Astrocyte (in vitro differentiated cells and primary cell): ENCODE measurements around the gene FGD4. TPM values are rescaled to one million over a fixed set of nuclear protein-coding genes. Genes with fewer than 3 reads are reported as not detected.

Experiments used
- DNase-seq: peaks from one replicate; pipeline ENCODE4 v3.0.0-alpha.2; 2010; ENCODE audit warnings: low read depth
- FAIRE-seq: peaks from 2 replicates; lab custom pipeline; 2011; peaks lifted over from hg19 to GRCh38; lab: Jason Lieb, UNC
- H2AFZ ChIP-seq: 2 replicates; pipeline ENCODE4 v1.6.0; 2012; ENCODE audit warnings: low read depth, low read length, inconsistent platforms
- H3K27ac ChIP-seq: 2 replicates; pipeline ENCODE4 v1.5.1; 2011; ENCODE audit warnings: low read depth, low read length, inconsistent platforms
- H3K27me3 ChIP-seq: 2 replicates; pipeline ENCODE4 v1.6.0; 2011; ENCODE audit warnings: low read length, inconsistent platforms; ENCODE audit not compliant: insufficient read depth
- H3K36me3 ChIP-seq: 2 replicates; pipeline ENCODE4 v1.5.1; 2011; ENCODE audit warnings: low read length, inconsistent platforms; ENCODE audit not compliant: insufficient read depth
- H3K4me1 ChIP-seq: 2 replicates; pipeline ENCODE4 v1.5.1; 2011; ENCODE audit warnings: low read length, inconsistent platforms; ENCODE audit not compliant: insufficient read depth
- H3K4me2 ChIP-seq: 2 replicates; pipeline ENCODE4 v1.6.0; 2012; ENCODE audit warnings: low read length, inconsistent platforms
- H3K4me3 ChIP-seq: 2 replicates; pipeline ENCODE4 v1.5.1; 2011; ENCODE audit warnings: low read depth, mild to moderate bottlenecking, low read length, inconsistent platforms; ENCODE audit not compliant: insufficient read depth
- H3K79me2 ChIP-seq: 2 replicates; pipeline ENCODE4 v1.6.0; 2012; ENCODE audit warnings: mild to moderate bottlenecking, low read length, inconsistent platforms; ENCODE audit not compliant: insufficient read depth
- H3K9ac ChIP-seq: 2 replicates; pipeline ENCODE4 v1.6.0; 2012; ENCODE audit warnings: mild to moderate bottlenecking, low read length, inconsistent platforms
- H3K9me3 ChIP-seq: 2 replicates; pipeline ENCODE4 v1.5.1; 2012; ENCODE audit warnings: low read depth, mild to moderate bottlenecking, low read length, inconsistent platforms; ENCODE audit not compliant: insufficient read depth
- H4K20me1 ChIP-seq: 2 replicates; pipeline ENCODE4 v1.6.0; 2012; ENCODE audit warnings: low read length, inconsistent platforms; ENCODE audit not compliant: insufficient read depth
- H3K27ac Mint-ChIP-seq: one replicate; pipeline ENCODE4 v1.8.0; 2021; ENCODE audit warnings: mild to moderate bottlenecking, mixed read lengths; ENCODE audit not compliant: unreplicated experiment
- H3K27me3 Mint-ChIP-seq: one replicate; pipeline ENCODE4 v1.8.0; 2021; ENCODE audit warnings: low read depth, mixed read lengths; ENCODE audit not compliant: unreplicated experiment
- H3K36me3 Mint-ChIP-seq: one replicate; pipeline ENCODE4 v1.8.0; 2021; ENCODE audit warnings: low read depth, mixed read lengths; ENCODE audit not compliant: unreplicated experiment
- H3K4me1 Mint-ChIP-seq: one replicate; pipeline ENCODE4 v1.8.0; 2021; ENCODE audit warnings: low read depth, mixed read lengths; ENCODE audit not compliant: unreplicated experiment
- H3K4me3 Mint-ChIP-seq: one replicate; pipeline ENCODE4 v1.8.0; 2021; ENCODE audit warnings: mild to moderate bottlenecking, moderate library complexity, mixed read lengths; ENCODE audit not compliant: unreplicated experiment
- H3K9me3 Mint-ChIP-seq: one replicate; pipeline ENCODE4 v1.8.0; 2021; ENCODE audit warnings: mild to moderate bottlenecking, mixed read lengths; ENCODE audit not compliant: unreplicated experiment
- EZH2 ChIP-seq: IDR thresholded peaks from 2 replicates; pipeline ENCODE4 v1.6.1; 2012; ENCODE audit warnings: mild to moderate bottlenecking, low read length, inconsistent platforms; ENCODE audit not compliant: insufficient read depth
- total RNA-seq: library from RNA; stranded (reverse); gene quantifications from 2 replicates; pipeline ENCODE4 v1.2.1, GENCODE V29; 2021
- TF ChIP-seq, protein P1 (sequence below): IDR thresholded peaks from 2 replicates; pipeline ENCODE4 v1.5.1; 2011; ENCODE audit warnings: low read depth, mild to moderate bottlenecking, inconsistent platforms, low read length, moderate library complexity; ENCODE audit not compliant: insufficient read depth

The FGD4 gene
- total RNA-seq, 1 donor from 2014 or later = 18.7 TPM

GRCh38 chr12:32379667-32380066, 19.7 kb upstream of the FGD4 start:
- H3K27ac ChIP-seq = no peak overlapping the region
- H2AFZ ChIP-seq = no peak overlapping the region
- no peaks in the 10 kb centered on the region for H3K36me3 ChIP-seq
- no peak for FAIRE-seq
- no peaks in the 10 kb centered on the region for H3K27me3 ChIP-seq
- no peak overlapping the region for H3K9ac ChIP-seq
- no peaks in the 10 kb centered on the region for H4K20me1 ChIP-seq
- Mint-ChIP-seq H3K9me3 (no peaks in the 10 kb centered on the region), H3K4me1 (peaks cover 2% of the 10 kb centered on the region), H3K36me3 (no peaks in the 10 kb centered on the region), H3K4me3 (no peak overlapping the region), H3K27ac (no peak overlapping the region), H3K27me3 (no peaks in the 10 kb centered on the region)
- DNase-seq = no peak
- H3K9me3 ChIP-seq = no peaks in the 10 kb centered on the region
- no peak for TF ChIP-seq EZH2
- TF ChIP-seq, protein P1, sequence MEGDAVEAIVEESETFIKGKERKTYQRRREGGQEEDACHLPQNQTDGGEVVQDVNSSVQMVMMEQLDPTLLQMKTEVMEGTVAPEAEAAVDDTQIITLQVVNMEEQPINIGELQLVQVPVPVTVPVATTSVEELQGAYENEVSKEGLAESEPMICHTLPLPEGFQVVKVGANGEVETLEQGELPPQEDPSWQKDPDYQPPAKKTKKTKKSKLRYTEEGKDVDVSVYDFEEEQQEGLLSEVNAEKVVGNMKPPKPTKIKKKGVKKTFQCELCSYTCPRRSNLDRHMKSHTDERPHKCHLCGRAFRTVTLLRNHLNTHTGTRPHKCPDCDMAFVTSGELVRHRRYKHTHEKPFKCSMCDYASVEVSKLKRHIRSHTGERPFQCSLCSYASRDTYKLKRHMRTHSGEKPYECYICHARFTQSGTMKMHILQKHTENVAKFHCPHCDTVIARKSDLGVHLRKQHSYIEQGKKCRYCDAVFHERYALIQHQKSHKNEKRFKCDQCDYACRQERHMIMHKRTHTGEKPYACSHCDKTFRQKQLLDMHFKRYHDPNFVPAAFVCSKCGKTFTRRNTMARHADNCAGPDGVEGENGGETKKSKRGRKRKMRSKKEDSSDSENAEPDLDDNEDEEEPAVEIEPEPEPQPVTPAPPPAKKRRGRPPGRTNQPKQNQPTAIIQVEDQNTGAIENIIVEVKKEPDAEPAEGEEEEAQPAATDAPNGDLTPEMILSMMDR = no peak
- no peak overlapping the region for H3K4me3 ChIP-seq
- no peaks in the 10 kb centered on the region for H3K4me1 ChIP-seq
- H3K79me2 ChIP-seq = no peaks in the 10 kb centered on the region
- H3K4me2 ChIP-seq = no peak overlapping the region

DNA sequence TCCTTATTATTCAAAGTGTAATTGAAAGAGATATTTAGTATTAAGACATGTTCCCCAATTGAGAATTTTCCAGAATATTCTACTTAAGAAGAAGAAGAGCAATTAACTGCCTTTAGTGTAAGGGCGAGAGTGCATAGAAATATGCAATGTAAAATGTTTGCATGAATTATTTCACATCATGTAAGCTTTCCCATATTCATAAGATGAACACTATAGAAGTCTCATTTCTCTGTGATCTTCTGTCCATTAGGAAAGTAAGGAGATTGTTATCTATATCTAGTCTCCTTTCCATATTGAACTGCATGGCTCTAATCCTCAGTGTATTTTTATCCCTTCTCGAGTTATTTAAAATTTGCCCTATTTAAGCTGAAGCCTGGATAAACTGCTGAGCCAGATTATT, 17.1 kb upstream of the FGD4 start:
- H3K36me3 ChIP-seq = no peaks in the 10 kb centered on the region
- H3K27ac ChIP-seq = no peak overlapping the region
- no peaks in the 10 kb centered on the region for H4K20me1 ChIP-seq
- H2AFZ ChIP-seq = no peak overlapping the region
- H3K4me3 ChIP-seq = no peak overlapping the region
- FAIRE-seq (no peak), DNase-seq (no peak)
- H3K9me3 Mint-ChIP-seq = no peaks in the 10 kb centered on the region
- no peaks in the 10 kb centered on the region for H3K36me3 Mint-ChIP-seq
- no peak for TF ChIP-seq EZH2
- TF ChIP-seq, protein P1 = no peak
- H3K27ac Mint-ChIP-seq = no peak overlapping the region
- H3K4me1 ChIP-seq = no peaks in the 10 kb centered on the region
- no peak overlapping the region for H3K4me3 Mint-ChIP-seq
- no peaks in the 10 kb centered on the region for H3K9me3 ChIP-seq
- no peaks in the 10 kb centered on the region for H3K79me2 ChIP-seq
- H3K9ac ChIP-seq = no peak overlapping the region
- H3K27me3 ChIP-seq = no peaks in the 10 kb centered on the region
- no peaks in the 10 kb centered on the region for H3K27me3 Mint-ChIP-seq
- no peak overlapping the region for H3K4me2 ChIP-seq
- H3K4me1 Mint-ChIP-seq = peaks cover 2% of the 10 kb centered on the region

- Histone ChIP-seq H3K4me2 (peak overlapping the region; percentile 74), H3K9ac (no peak overlapping the region), H3K4me1 (no peaks in the 10 kb centered on the region), H3K27ac (no peak overlapping the region), H3K79me2 (no peaks in the 10 kb centered on the region), H2AFZ (peak overlapping the region; percentile 67), H3K9me3 (no peaks in the 10 kb centered on the region), H3K4me3 (peak overlapping the region; percentile 33), H3K27me3 (no peaks in the 10 kb centered on the region), H4K20me1 (no peaks in the 10 kb centered on the region), H3K36me3 (no peaks in the 10 kb centered on the region)
- H3K4me3 Mint-ChIP-seq = no peak overlapping the region
- H3K4me1 Mint-ChIP-seq = no peaks in the 10 kb centered on the region
- no peak overlapping the region for H3K27ac Mint-ChIP-seq
- TF ChIP-seq, protein P1 = no peak
- no peak for TF ChIP-seq EZH2
- H3K36me3 Mint-ChIP-seq = no peaks in the 10 kb centered on the region
- no peaks in the 10 kb centered on the region for H3K27me3 Mint-ChIP-seq
- H3K9me3 Mint-ChIP-seq = no peaks in the 10 kb centered on the region
- no peak for DNase-seq
- no peak for FAIRE-seq
These were observed 8.7 kb upstream of the FGD4 start for GRCh38 chr12:32390572-32391219.
